GM23338 (cell line): ENCODE data around the gene NRGN. TPM values are rescaled to one million over a fixed set of nuclear protein-coding genes. Genes with fewer than 3 reads are reported as not detected.

Experiments
- ATAC-seq: fragments of 200-7000 bp; cut with Tn5 transposase; 3 replicates; pipeline ENCODE4 v1.9.1; 2020
- DNase-seq: peaks from one replicate; pipeline ENCODE4 v3.0.0-alpha.2; 2015; ENCODE audit warnings: low spot score
- H2AFZ ChIP-seq: fragments of 200-600 bp; sonication (generic); 2 replicates; pipeline ENCODE4 v1.8.0; 2016; ENCODE audit warnings: antibody characterized with exemption, mild to moderate bottlenecking, moderate library complexity
- H3F3A ChIP-seq: fragments of 200-600 bp; sonication (generic); replicated peaks from 2 replicates; pipeline ENCODE4 v1.8.0; 2017; ENCODE audit warnings: antibody characterized with exemption, mixed run types, low read depth
- H3K27ac ChIP-seq: fragments of 200-600 bp; sonication (generic); 2 replicates; pipeline ENCODE4 v1.6.1; 2016; ENCODE audit warnings: low read depth
- H3K27me3 ChIP-seq: fragments of 200-600 bp; sonication (generic); 2 replicates; pipeline ENCODE4 v1.8.0; 2016; ENCODE audit warnings: mild to moderate bottlenecking, mixed run types, moderate library complexity; ENCODE audit not compliant: insufficient read depth
- H3K36me3 ChIP-seq: fragments of 200-600 bp; sonication (generic); 2 replicates; pipeline ENCODE4 v1.8.0; 2016; ENCODE audit warnings: mild to moderate bottlenecking; ENCODE audit not compliant: insufficient read depth
- H3K4me1 ChIP-seq: fragments of 200-600 bp; sonication (generic); 2 replicates; pipeline ENCODE4 v1.8.0; 2016; ENCODE audit warnings: mild to moderate bottlenecking, moderate library complexity; ENCODE audit not compliant: insufficient read depth
- H3K4me2 ChIP-seq: fragments of 200-600 bp; sonication (generic); 2 replicates; pipeline ENCODE4 v1.7.1; 2017; ENCODE audit warnings: mixed run types
- H3K4me3 ChIP-seq: fragments of 200-600 bp; sonication (generic); 2 replicates; pipeline ENCODE4 v1.6.1; 2016; ENCODE audit warnings: mixed run types
- H3K79me2 ChIP-seq: fragments of 200-600 bp; sonication (generic); replicated peaks from 2 replicates; pipeline ENCODE4 v1.8.0; 2017; ENCODE audit warnings: mild to moderate bottlenecking; ENCODE audit not compliant: insufficient read depth
- H3K9me2 ChIP-seq: fragments of 200-600 bp; sonication (generic); 2 replicates; pipeline ENCODE4 v1.8.0; 2017; ENCODE audit not compliant: insufficient read depth
- H4K20me1 ChIP-seq: fragments of 200-600 bp; sonication (generic); replicated peaks from 2 replicates; pipeline ENCODE4 v1.8.0; 2017; ENCODE audit warnings: mild to moderate bottlenecking; ENCODE audit not compliant: insufficient read depth
- H3K27ac Mint-ChIP-seq: 2 replicates; pipeline ENCODE4 v1.8.0; 2020; ENCODE audit warnings: inconsistent platforms, mild to moderate bottlenecking, moderate library complexity, mixed read lengths
- H3K27me3 Mint-ChIP-seq: 3 replicates; pipeline ENCODE4 v1.8.0; 2022; ENCODE audit warnings: low read depth, mild to moderate bottlenecking, moderate library complexity, mixed read lengths, inconsistent platforms; ENCODE audit not compliant: insufficient read depth, poor library complexity
- H3K36me3 Mint-ChIP-seq: 3 replicates; pipeline ENCODE4 v1.8.0; 2021; ENCODE audit warnings: low read depth, mild to moderate bottlenecking, inconsistent platforms, moderate library complexity, mixed read lengths
- H3K4me1 Mint-ChIP-seq: 3 replicates; pipeline ENCODE4 v1.8.0; 2020; ENCODE audit warnings: mild to moderate bottlenecking, inconsistent platforms, mixed read lengths
- H3K4me3 Mint-ChIP-seq: 3 replicates; pipeline ENCODE4 v1.8.0; 2021; ENCODE audit warnings: moderate library complexity, mild to moderate bottlenecking, inconsistent platforms, mixed read lengths
- H3K9me3 Mint-ChIP-seq: 3 replicates; pipeline ENCODE4 v1.8.0; 2020; ENCODE audit warnings: moderate library complexity, mild to moderate bottlenecking, inconsistent platforms, mixed read lengths
- CREB1 ChIP-seq: fragments of 250-450 bp; sonication (Bioruptor Pico); IDR thresholded peaks from 2 replicates; pipeline ENCODE4 v1.5.0; 2020; ENCODE audit warnings: low read depth, mild to moderate bottlenecking, moderate library complexity
- EZH2phosphoT487 ChIP-seq: fragments of 200-600 bp; sonication (generic); IDR thresholded peaks from one replicate; pipeline ENCODE4 v1.8.1; 2018; ENCODE audit warnings: antibody characterized with exemption; ENCODE audit not compliant: unreplicated experiment
- JUNB ChIP-seq: IDR thresholded peaks from one replicate; pipeline ENCODE4 v1.6.1; 2016; ENCODE audit warnings: antibody characterized with exemption; ENCODE audit not compliant: unreplicated experiment
- ZNF114 ChIP-seq: fragments of 250-450 bp; sonication (Bioruptor Pico); IDR thresholded peaks from 2 replicates; pipeline ENCODE4 v1.5.0; 2020; ENCODE audit warnings: mild to moderate bottlenecking, moderate library complexity
- ZNF331 ChIP-seq: fragments of 250-450 bp; sonication (Bioruptor Pico); IDR thresholded peaks from 2 replicates; pipeline ENCODE4 v1.5.0; 2020; ENCODE audit warnings: low read depth, mild to moderate bottlenecking, moderate library complexity
- polyA plus RNA-seq: library from polyadenylated mRNA; unstranded; fragments of >200 nt; fragmentation: Nextera tagmentation; extraction: Ambion mirVana; gene quantifications from 2 replicates; pipeline ENCODE4 v1.2.1, GENCODE V29; 2016
- total RNA-seq: library from RNA; depleted of rRNA; stranded (reverse); fragments of >200 nt; shearing (Covaris generic); gene quantifications from 2 replicates; pipeline ENCODE4 v1.2.3, GENCODE V29; 2014
- TF ChIP-seq, protein P1 (sequence below): IDR thresholded peaks from one replicate; pipeline ENCODE4 v1.6.1; 2018; ENCODE audit warnings: antibody characterized with exemption; ENCODE audit not compliant: unreplicated experiment
- TF ChIP-seq, protein P2 (sequence below): fragments of 250-450 bp; sonication (Bioruptor Pico); IDR thresholded peaks from 2 replicates; pipeline ENCODE4 v1.5.0; 2020; ENCODE audit warnings: mild to moderate bottlenecking, moderate library complexity
- TF ChIP-seq, protein P3 (sequence below): IDR thresholded peaks from 2 replicates; pipeline ENCODE4 v1.6.1; 2016; ENCODE audit warnings: antibody characterized with exemption

NRGN gene
- total and polyA plus RNA-seq, 2 experiments from 2014 or later, result 0.24 to 0.61 TPM

DNA sequence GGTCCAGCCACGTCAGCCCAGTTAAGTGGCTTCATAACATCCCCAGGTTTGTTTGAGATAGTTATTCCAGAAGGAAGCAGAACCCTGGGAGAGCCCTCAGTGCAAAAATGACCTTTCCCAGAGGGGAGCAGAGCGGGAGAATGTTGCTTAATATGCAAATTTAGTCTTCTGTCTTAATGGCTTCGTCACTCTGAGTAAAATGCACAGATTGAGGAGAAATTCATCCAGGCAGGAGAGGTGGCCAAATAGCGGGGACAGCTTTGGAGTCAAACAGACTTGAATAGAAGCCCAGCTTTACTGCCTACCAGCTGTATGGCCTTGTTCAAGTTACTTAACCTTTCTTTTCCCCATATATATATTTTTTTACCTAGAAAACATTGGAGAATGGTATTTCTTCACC is 12.3 kb upstream of the NRGN start:
- H3K27ac ChIP-seq, result no peak overlapping the region
- no peaks in the 10 kb centered on the region for H3K36me3 ChIP-seq
- H3F3A ChIP-seq, result no peaks in the 10 kb centered on the region
- no peak overlapping the region for H3K27ac Mint-ChIP-seq
- no peak for TF ChIP-seq ZNF331 (CRISPR knock-in tag)
- TF ChIP-seq, protein P1, sequence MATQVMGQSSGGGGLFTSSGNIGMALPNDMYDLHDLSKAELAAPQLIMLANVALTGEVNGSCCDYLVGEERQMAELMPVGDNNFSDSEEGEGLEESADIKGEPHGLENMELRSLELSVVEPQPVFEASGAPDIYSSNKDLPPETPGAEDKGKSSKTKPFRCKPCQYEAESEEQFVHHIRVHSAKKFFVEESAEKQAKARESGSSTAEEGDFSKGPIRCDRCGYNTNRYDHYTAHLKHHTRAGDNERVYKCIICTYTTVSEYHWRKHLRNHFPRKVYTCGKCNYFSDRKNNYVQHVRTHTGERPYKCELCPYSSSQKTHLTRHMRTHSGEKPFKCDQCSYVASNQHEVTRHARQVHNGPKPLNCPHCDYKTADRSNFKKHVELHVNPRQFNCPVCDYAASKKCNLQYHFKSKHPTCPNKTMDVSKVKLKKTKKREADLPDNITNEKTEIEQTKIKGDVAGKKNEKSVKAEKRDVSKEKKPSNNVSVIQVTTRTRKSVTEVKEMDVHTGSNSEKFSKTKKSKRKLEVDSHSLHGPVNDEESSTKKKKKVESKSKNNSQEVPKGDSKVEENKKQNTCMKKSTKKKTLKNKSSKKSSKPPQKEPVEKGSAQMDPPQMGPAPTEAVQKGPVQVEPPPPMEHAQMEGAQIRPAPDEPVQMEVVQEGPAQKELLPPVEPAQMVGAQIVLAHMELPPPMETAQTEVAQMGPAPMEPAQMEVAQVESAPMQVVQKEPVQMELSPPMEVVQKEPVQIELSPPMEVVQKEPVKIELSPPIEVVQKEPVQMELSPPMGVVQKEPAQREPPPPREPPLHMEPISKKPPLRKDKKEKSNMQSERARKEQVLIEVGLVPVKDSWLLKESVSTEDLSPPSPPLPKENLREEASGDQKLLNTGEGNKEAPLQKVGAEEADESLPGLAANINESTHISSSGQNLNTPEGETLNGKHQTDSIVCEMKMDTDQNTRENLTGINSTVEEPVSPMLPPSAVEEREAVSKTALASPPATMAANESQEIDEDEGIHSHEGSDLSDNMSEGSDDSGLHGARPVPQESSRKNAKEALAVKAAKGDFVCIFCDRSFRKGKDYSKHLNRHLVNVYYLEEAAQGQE, result no peak
- TF ChIP-seq CREB1 (CRISPR knock-in tag), result no peak
- TF ChIP-seq JUNB, result no peak
- H3K27me3 Mint-ChIP-seq, result peaks cover 31% of the 10 kb centered on the region
- no peak overlapping the region for H3K4me3 ChIP-seq
- no peaks in the 10 kb centered on the region for H3K36me3 Mint-ChIP-seq
- no peaks in the 10 kb centered on the region for H3K9me2 ChIP-seq
- no peaks in the 10 kb centered on the region for H3K9me3 Mint-ChIP-seq
- no peak overlapping the region for H3K4me3 Mint-ChIP-seq
- no peaks in the 10 kb centered on the region for H3K79me2 ChIP-seq
- H3K4me1 Mint-ChIP-seq, result peaks cover 39% of the 10 kb centered on the region
- H3K27me3 ChIP-seq, result peaks cover 48% of the 10 kb centered on the region
- peak overlapping the region; percentile 51 for H3K4me2 ChIP-seq
- no peak overlapping the region for H2AFZ ChIP-seq
- peaks cover 31% of the 10 kb centered on the region for H3K4me1 ChIP-seq
- DNase-seq (no peak), ATAC-seq (no peak)
- no peaks in the 10 kb centered on the region for H4K20me1 ChIP-seq

DNA sequence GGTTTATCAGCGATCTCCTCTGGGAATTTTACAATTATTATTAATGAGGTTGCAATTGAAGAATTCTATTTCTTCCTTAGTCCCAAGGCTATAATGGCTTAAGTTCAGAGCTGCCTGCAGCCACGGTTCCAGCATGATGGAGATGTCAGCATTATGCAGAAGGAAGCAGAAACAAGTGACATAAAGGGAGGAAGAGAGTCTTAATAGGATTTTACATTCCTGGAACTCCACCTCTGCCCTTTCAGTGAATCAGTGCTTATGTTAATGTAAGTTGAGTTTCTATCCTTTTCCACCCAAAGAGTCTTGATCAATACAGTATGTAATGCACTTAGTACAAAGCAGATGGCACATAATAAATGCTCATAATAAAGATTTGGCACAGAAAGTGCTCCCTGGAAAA is 11.6 kb upstream of the NRGN start:
- H3K4me3 ChIP-seq, result no peak overlapping the region
- no peak for ATAC-seq
- peaks cover 31% of the 10 kb centered on the region for H3K4me1 ChIP-seq
- H3K4me2 ChIP-seq, result no peak overlapping the region
- Mint-ChIP-seq H3K4me1 (peaks cover 33% of the 10 kb centered on the region), H3K27ac (no peak overlapping the region), H3K9me3 (no peaks in the 10 kb centered on the region), H3K27me3 (peaks cover 25% of the 10 kb centered on the region), H3K4me3 (no peak overlapping the region), H3K36me3 (no peaks in the 10 kb centered on the region)
- H2AFZ ChIP-seq, result no peak overlapping the region
- no peaks in the 10 kb centered on the region for H3K36me3 ChIP-seq
- DNase-seq, result no peak
- no peaks in the 10 kb centered on the region for H3F3A ChIP-seq
- H4K20me1 ChIP-seq, result no peaks in the 10 kb centered on the region
- H3K9me2 ChIP-seq, result no peaks in the 10 kb centered on the region
- H3K27me3 ChIP-seq, result peaks cover 46% of the 10 kb centered on the region
- no peaks in the 10 kb centered on the region for H3K79me2 ChIP-seq
- H3K27ac ChIP-seq, result no peak overlapping the region
- TF ChIP-seq ZNF114 (no peak), EZH2phosphoT487 (no peak)
- TF ChIP-seq, protein P1, result no peak
- TF ChIP-seq, protein P2, sequence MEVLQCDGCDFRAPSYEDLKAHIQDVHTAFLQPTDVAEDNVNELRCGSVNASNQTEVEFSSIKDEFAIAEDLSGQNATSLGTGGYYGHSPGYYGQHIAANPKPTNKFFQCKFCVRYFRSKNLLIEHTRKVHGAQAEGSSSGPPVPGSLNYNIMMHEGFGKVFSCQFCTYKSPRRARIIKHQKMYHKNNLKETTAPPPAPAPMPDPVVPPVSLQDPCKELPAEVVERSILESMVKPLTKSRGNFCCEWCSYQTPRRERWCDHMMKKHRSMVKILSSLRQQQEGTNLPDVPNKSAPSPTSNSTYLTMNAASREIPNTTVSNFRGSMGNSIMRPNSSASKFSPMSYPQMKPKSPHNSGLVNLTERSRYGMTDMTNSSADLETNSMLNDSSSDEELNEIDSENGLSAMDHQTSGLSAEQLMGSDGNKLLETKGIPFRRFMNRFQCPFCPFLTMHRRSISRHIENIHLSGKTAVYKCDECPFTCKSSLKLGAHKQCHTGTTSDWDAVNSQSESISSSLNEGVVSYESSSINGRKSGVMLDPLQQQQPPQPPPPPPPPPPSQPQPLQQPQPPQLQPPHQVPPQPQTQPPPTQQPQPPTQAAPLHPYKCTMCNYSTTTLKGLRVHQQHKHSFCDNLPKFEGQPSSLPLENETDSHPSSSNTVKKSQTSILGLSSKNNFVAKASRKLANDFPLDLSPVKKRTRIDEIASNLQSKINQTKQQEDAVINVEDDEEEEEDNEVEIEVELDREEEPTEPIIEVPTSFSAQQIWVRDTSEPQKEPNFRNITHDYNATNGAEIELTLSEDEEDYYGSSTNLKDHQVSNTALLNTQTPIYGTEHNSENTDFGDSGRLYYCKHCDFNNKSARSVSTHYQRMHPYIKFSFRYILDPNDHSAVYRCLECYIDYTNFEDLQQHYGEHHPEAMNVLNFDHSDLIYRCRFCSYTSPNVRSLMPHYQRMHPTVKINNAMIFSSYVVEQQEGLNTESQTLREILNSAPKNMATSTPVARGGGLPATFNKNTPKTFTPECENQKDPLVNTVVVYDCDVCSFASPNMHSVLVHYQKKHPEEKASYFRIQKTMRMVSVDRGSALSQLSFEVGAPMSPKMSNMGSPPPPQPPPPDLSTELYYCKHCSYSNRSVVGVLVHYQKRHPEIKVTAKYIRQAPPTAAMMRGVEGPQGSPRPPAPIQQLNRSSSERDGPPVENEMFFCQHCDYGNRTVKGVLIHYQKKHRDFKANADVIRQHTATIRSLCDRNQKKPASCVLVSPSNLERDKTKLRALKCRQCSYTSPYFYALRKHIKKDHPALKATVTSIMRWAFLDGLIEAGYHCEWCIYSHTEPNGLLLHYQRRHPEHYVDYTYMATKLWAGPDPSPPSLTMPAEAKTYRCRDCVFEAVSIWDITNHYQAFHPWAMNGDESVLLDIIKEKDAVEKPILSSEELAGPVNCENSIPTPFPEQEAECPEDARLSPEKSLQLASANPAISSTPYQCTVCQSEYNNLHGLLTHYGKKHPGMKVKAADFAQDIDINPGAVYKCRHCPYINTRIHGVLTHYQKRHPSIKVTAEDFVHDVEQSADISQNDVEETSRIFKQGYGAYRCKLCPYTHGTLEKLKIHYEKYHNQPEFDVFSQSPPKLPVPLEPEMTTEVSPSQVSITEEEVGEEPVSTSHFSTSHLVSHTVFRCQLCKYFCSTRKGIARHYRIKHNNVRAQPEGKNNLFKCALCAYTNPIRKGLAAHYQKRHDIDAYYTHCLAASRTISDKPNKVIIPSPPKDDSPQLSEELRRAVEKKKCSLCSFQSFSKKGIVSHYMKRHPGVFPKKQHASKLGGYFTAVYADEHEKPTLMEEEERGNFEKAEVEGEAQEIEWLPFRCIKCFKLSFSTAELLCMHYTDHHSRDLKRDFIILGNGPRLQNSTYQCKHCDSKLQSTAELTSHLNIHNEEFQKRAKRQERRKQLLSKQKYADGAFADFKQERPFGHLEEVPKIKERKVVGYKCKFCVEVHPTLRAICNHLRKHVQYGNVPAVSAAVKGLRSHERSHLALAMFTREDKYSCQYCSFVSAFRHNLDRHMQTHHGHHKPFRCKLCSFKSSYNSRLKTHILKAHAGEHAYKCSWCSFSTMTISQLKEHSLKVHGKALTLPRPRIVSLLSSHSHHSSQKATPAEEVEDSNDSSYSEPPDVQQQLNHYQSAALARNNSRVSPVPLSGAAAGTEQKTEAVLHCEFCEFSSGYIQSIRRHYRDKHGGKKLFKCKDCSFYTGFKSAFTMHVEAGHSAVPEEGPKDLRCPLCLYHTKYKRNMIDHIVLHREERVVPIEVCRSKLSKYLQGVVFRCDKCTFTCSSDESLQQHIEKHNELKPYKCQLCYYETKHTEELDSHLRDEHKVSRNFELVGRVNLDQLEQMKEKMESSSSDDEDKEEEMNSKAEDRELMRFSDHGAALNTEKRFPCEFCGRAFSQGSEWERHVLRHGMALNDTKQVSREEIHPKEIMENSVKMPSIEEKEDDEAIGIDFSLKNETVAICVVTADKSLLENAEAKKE (CRISPR knock-in tag), result no peak
- TF ChIP-seq, protein P3, sequence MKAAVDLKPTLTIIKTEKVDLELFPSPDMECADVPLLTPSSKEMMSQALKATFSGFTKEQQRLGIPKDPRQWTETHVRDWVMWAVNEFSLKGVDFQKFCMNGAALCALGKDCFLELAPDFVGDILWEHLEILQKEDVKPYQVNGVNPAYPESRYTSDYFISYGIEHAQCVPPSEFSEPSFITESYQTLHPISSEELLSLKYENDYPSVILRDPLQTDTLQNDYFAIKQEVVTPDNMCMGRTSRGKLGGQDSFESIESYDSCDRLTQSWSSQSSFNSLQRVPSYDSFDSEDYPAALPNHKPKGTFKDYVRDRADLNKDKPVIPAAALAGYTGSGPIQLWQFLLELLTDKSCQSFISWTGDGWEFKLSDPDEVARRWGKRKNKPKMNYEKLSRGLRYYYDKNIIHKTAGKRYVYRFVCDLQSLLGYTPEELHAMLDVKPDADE, result no peak
